HG02885 (cell line): ENCODE data around the gene CEACAM18.

Source experiments
- ATAC-seq: cut with Tn5 transposase; IDR thresholded peaks from one replicate; pipeline ENCODE4 v1.9.1; 2021; ENCODE audit warnings: mild to moderate bottlenecking; ENCODE audit not compliant: unreplicated experiment, poor library complexity

Gene CEACAM18

DNA sequence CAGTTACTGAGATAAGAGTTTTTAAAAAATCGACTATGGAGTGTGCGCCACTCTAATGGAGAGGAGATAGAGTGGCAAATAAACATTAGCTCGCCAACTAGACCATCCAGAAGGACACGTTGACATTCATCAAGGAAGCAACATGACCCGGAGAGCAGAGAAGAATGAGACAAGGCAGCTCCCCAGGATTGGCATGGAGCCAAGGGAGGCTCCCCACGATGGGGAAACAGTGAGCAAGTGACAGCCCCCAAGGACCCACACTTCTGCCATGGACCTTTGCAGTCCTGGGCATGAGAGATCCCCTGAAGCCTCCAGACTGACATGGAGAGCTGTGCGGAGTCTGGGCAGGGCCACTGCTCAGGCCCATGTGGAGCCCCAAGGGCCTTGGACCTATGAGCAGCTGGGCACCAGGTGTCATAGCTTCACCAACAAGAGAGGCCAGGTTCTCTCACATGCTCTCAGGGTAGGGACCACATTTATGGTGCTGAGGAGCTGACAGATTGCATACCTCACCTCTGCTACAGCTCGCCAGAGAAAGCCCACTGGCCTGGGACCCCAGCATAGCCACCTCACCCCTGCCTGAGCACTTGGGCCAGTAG, 46.4 kb downstream of the CEACAM18 start:
- ATAC-seq: no peak

DNA sequence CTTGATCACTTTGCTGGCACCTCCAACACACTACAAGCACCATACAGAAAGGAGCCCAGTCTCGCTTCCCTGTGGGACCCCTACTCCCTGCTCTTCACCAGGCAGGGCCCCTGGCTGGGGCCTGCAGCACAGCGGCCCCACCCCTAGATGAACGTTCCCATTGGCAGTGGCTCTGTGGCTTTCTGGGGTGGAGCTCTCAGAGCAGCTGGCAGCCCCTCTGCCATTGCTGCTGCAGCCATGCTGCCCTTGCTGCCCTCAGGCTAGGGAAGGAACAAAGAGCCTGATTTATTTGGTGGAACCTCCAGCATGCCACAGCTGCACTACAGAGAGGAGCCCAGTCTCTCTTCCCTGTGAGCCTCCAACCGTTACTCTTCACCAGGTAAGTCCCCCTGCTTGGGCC, 47.3 kb downstream of the CEACAM18 start:
- ATAC-seq: no peak

GRCh38 chr19:51529301-51529700, 51.0 kb downstream of the CEACAM18 start:
- ATAC-seq: no peak

DNA sequence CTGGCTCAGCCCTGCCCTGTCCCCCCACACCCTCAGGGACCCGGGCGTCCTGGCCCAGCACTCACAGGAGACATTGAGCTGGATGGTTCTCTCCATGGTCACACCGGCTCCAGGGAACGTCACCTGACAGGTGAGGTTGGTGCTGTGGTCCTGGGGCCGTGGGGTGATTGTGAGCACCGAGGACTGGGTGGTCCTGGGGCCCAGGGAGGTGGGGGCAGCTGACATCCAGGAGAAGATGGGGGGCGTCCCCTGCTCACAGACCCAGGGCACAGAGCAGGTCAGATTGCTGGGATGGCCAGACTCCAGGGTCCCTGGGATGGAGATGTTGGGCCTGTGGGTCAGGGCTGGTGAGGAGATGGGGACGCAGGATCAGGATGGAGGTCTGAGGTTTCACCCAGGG, 52.3 kb downstream of the CEACAM18 start:
- no peak for ATAC-seq

- peak; percentile 89 for ATAC-seq
Measured at GRCh38 chr19:51531349-51532315, 53.3 kb downstream of the CEACAM18 start, which contains the start of gene SIGLEC6. TSS of gene SIGLEC6 (minus strand) at chr19:51531670. CDS start at chr19:51531648, 22 bp downstream.

- ATAC-seq: no peak
Measured at GRCh38 chr19:51535535-51535934, 57.2 kb downstream of the CEACAM18 start.

DNA sequence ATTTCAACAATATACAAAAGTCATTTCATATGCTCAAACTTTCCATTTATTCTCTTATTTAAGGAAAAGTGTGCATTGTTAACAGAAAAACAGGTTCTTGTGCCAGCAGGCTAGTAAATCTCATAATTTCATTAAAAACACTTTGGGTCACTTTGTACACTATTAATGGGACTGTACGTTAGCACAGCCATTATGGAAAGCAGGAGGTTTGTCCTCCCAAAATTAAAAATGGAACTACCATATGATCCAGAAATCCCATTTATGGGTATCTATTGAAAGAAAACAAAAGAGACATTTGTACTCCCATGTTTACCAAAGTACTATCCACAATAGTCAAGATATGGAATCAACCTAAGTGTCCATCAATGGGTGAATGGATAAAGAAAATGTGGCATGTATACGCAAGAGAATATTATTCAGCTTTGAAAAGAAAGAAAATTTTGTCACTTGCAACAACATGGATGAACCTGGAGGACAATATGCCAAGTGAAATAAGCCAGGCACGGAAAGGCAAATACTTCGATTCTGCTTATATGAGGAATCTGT, 61.6 kb downstream of the CEACAM18 start:
- no peak for ATAC-seq
